GM19240 (cell line): ENCODE data around the gene HDAC1.
A peak's percentile ranks its signal among the peaks of the same experiment; 100 is the strongest.

ENCODE experiments used
- DNase-seq: peaks from one replicate; pipeline ENCODE4 v3.0.0; 2011; ENCODE audit warnings: low spot score; ENCODE audit not compliant: insufficient read length

Gene HDAC1

GRCh38 chr1:32327204-32327603 lies 35.3 kb downstream of the HDAC1 start:
- DNase-seq, result no peak

- DNase-seq, result no peak
Measured at GRCh38 chr1:32329931-32330466, 38.1 kb downstream of the HDAC1 start.

GRCh38 chr1:32330558-32331151 lies 38.8 kb downstream of the HDAC1 start:
- DNase-seq, result no peak

- DNase-seq, result no peak
Measured at GRCh38 chr1:32331549-32331948, 39.7 kb downstream of the HDAC1 start.

GRCh38 chr1:32332290-32333079 lies 40.6 kb downstream of the HDAC1 start:
- no peak for DNase-seq

- DNase-seq, result no peak
Measured at GRCh38 chr1:32333251-32333963, 41.5 kb downstream of the HDAC1 start.

GRCh38 chr1:32334274-32334861 lies 42.5 kb downstream of the HDAC1 start:
- DNase-seq, result no peak

GRCh38 chr1:32334864-32335534 lies 43.1 kb downstream of the HDAC1 start:
- DNase-seq, result no peak

GRCh38 chr1:32335535-32335789 lies 43.6 kb downstream of the HDAC1 start:
- no peak for DNase-seq

GRCh38 chr1:32335790-32336590 lies 44.1 kb downstream of the HDAC1 start, which contains the start of gene MARCKSL1:
Gene MARCKSL1, minus strand, starts transcription at chr1:32336233. Its CDS starts 200 bp downstream, at chr1:32336033.
- peak; percentile 58 for DNase-seq

GRCh38 chr1:32336591-32336932 lies 44.7 kb downstream of the HDAC1 start:
- DNase-seq, result no peak

GRCh38 chr1:32336963-32337675 lies 45.2 kb downstream of the HDAC1 start:
- DNase-seq, result no peak

- DNase-seq, result no peak
Measured at GRCh38 chr1:32337855-32338636, 46.2 kb downstream of the HDAC1 start.

- no peak for DNase-seq
Measured at GRCh38 chr1:32338637-32339145, 46.8 kb downstream of the HDAC1 start.

GRCh38 chr1:32339363-32339978 lies 47.6 kb downstream of the HDAC1 start:
- DNase-seq, result no peak

GRCh38 chr1:32341186-32341757 lies 49.4 kb downstream of the HDAC1 start:
- no peak for DNase-seq

GRCh38 chr1:32341971-32342370 lies 50.1 kb downstream of the HDAC1 start:
- DNase-seq, result no peak

- DNase-seq, result no peak
Measured at GRCh38 chr1:32342704-32343103, 50.8 kb downstream of the HDAC1 start.
